ENCODE measurements around the gene GNA12. TPM values are rescaled to one million over a fixed set of nuclear protein-coding genes. Genes with fewer than 3 reads are reported as not detected.

GNA12 gene
- total RNA-seq, 1 donor from 2014 or later, result 12.1 TPM

GRCh38 chr7:2834748-2835441, 9.2 kb downstream of the GNA12 start:
- H3K4me3 ChIP-seq (ENCODE audit: low read depth, low read length), result no peak overlapping the region

GRCh38 chr7:2833083-2833910, 10.8 kb downstream of the GNA12 start:
- FAIRE-seq (no peak), DNase-seq (ENCODE audit: low read depth) (no peak)
- Histone ChIP-seq H3K4me3 (ENCODE audit: low read depth, low read length) (no peak overlapping the region), H3K27me3 (ENCODE audit: control insufficient read depth, insufficient read depth, low read length) (no peaks in the 10 kb centered on the region), H3K36me3 (ENCODE audit: control insufficient read depth, insufficient read depth, low read length) (peaks cover 2% of the 10 kb centered on the region)
- TF ChIP-seq, protein P1, sequence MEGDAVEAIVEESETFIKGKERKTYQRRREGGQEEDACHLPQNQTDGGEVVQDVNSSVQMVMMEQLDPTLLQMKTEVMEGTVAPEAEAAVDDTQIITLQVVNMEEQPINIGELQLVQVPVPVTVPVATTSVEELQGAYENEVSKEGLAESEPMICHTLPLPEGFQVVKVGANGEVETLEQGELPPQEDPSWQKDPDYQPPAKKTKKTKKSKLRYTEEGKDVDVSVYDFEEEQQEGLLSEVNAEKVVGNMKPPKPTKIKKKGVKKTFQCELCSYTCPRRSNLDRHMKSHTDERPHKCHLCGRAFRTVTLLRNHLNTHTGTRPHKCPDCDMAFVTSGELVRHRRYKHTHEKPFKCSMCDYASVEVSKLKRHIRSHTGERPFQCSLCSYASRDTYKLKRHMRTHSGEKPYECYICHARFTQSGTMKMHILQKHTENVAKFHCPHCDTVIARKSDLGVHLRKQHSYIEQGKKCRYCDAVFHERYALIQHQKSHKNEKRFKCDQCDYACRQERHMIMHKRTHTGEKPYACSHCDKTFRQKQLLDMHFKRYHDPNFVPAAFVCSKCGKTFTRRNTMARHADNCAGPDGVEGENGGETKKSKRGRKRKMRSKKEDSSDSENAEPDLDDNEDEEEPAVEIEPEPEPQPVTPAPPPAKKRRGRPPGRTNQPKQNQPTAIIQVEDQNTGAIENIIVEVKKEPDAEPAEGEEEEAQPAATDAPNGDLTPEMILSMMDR (IDR thresholded peaks at IDR 0.05; ENCODE audit: insufficient read depth, low read length, severe bottlenecking), result no peak

More at GRCh38 chr7:2834748-2835441, 9.2 kb downstream of the GNA12 start:
- DNase-seq (ENCODE audit: low read depth), result no peak
- no peak for FAIRE-seq
- Histone ChIP-seq H3K27me3 (ENCODE audit: control insufficient read depth, insufficient read depth, low read length) (no peaks in the 10 kb centered on the region), H3K36me3 (ENCODE audit: control insufficient read depth, insufficient read depth, low read length) (peaks cover 3% of the 10 kb centered on the region)
- TF ChIP-seq, protein P1 (IDR thresholded peaks at IDR 0.05; ENCODE audit: insufficient read depth, low read length, severe bottlenecking), result no peak

DNA sequence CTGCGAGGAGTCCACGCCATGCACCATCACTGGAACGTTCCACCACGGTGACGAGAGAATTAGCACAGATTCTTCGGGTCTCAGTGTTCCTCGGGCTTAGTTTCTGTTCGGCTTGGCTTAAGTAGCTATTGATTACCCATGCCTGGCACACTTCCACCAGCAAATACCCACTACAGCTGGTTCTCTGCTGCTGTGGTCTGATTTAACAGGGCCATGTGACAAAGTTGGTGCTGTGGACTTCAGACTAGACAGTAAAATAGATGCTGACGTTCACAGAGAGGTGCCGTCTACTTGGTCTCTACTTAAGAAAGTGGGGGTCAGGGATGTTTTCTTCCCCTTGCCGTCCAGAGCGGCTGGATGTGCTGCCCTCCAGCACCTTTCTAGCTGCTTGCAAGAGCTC, 11.6 kb downstream of the GNA12 start:
- peaks cover 2% of the 10 kb centered on the region for H3K36me3 ChIP-seq (ENCODE audit: control insufficient read depth, insufficient read depth, low read length)
- DNase-seq (ENCODE audit: low read depth) (no peak), FAIRE-seq (no peak)
- TF ChIP-seq, protein P1 (IDR thresholded peaks at IDR 0.05; ENCODE audit: insufficient read depth, low read length, severe bottlenecking), result no peak
- no peaks in the 10 kb centered on the region for H3K27me3 ChIP-seq (ENCODE audit: control insufficient read depth, insufficient read depth, low read length)
- H3K4me3 ChIP-seq (ENCODE audit: low read depth, low read length), result no peak overlapping the region

GRCh38 chr7:2830609-2831376, 13.3 kb downstream of the GNA12 start:
- FAIRE-seq (no peak), DNase-seq (ENCODE audit: low read depth) (no peak)
- TF ChIP-seq, protein P1 (IDR thresholded peaks at IDR 0.05; ENCODE audit: insufficient read depth, low read length, severe bottlenecking), result no peak
- H3K27me3 ChIP-seq (ENCODE audit: control insufficient read depth, insufficient read depth, low read length), result no peaks in the 10 kb centered on the region
- peaks cover 2% of the 10 kb centered on the region for H3K36me3 ChIP-seq (ENCODE audit: control insufficient read depth, insufficient read depth, low read length)
- H3K4me3 ChIP-seq (ENCODE audit: low read depth, low read length), result no peak overlapping the region

- no peak overlapping the region for H3K4me3 ChIP-seq (ENCODE audit: low read depth, low read length)
- no peak for DNase-seq (ENCODE audit: low read depth)
- H3K36me3 ChIP-seq (ENCODE audit: control insufficient read depth, insufficient read depth, low read length), result no peaks in the 10 kb centered on the region
- TF ChIP-seq, protein P1 (IDR thresholded peaks at IDR 0.05; ENCODE audit: insufficient read depth, low read length, severe bottlenecking), result no peak
- FAIRE-seq, result no peak
- no peaks in the 10 kb centered on the region for H3K27me3 ChIP-seq (ENCODE audit: control insufficient read depth, insufficient read depth, low read length)
These were observed 15.1 kb downstream of the GNA12 start for GRCh38 chr7:2829040-2829439.
